Measurements from ENCODE around the gene AMIGO2.

DNA sequence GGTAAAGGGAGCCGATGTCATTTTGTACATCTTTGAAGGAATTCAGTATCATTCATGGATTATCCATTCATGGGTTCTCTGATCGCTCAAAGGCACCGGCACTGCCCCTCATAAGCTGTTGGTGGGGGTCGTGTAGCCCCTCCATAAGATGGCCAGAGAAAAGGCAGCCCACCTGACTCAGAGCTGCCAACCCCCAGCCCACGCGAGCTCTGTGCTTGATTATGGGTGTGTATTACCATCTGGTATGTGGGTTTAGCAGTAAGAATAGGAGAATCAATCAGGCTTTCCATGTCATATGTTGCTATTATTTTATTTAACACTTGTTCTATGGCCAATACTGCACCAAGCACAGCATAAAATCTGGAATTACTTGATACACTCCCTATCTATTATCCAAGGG is 32.1 kb upstream of the AMIGO2 start:
- TF ChIP-seq CTCF (IDR thresholded peaks at IDR 0.05; ENCODE audit: insufficient read depth, low read length, poor library complexity, severe bottlenecking) (no peak), EZH2phosphoT487 (conservative IDR thresholded peaks at IDR 0.05; ENCODE audit: low read length) (no peak)
